Tibial artery (tissue), 4 donors: ENCODE results near the gene ABR.
A peak's percentile ranks its signal among the peaks of the same experiment; 100 is the strongest.

ENCODE experiments used
- DNase-seq, 2 donors: peaks; one replicate each; pipeline ENCODE4 v3.0.0-alpha.2; 2019
- H3K27ac ChIP-seq, 2 donors: fragments of 200-600 bp; sonication (generic) in 1 of 2; 1 replicate in 1 of 2; 2 replicates in 1 of 2; pipeline ENCODE4 v1.5.1; 2018 to 2019; ENCODE audit warnings: mild to moderate bottlenecking in 1 of 2
- H3K27me3 ChIP-seq, 2 donors: fragments of 200-600 bp; sonication (generic) in 1 of 2; one replicate each; pipeline versions ENCODE4 v1.5.1 to v1.6.0; 2016 to 2019
- H3K36me3 ChIP-seq, 3 donors: fragments of 200-600 bp; sonication (generic) in 2 of 3; one replicate each; pipeline ENCODE4 v1.5.1; 2016 to 2019; ENCODE audit warnings: mild to moderate bottlenecking in 2 of 3
- H3K4me1 ChIP-seq, 4 donors: fragments of 200-600 bp; sonication (generic) in 2 of 4; 1 replicate in 3 of 4; 2 replicates in 1 of 4; pipeline ENCODE4 v1.5.1; 2016 to 2019
- H3K4me3 ChIP-seq, 2 donors: fragments of 200-600 bp; sonication (generic) in 1 of 2; 1 replicate in 1 of 2; 2 replicates in 1 of 2; pipeline ENCODE4 v1.5.1; 2018 to 2019; ENCODE audit warnings: mild to moderate bottlenecking in 2 of 2
- H3K9me3 ChIP-seq, 3 donors: fragments of 200-600 bp; sonication (generic) in 1 of 3; one replicate each; pipeline ENCODE4 v1.5.1; 2016 to 2019
- CTCF ChIP-seq, 2 experiments: fragments of 200-600 bp in 1 of 2; fragments of 450-650 bp in 1 of 2; IDR thresholded peaks; one replicate each; pipeline ENCODE4 v1.5.1; 2017 to 2019; ENCODE audit warnings: antibody characterized with exemption in 2 of 2, mild to moderate bottlenecking in 1 of 2, moderate library complexity in 1 of 2
- intact Hi-C: fragments of 100-400 bp; cut with DNase I; formaldehyde crosslinking; loops from one replicate; pipeline ENCODE4 v1.15.0; 2023; ENCODE audit warnings: low total_unique reads

Gene ABR

GRCh38 chr17:1013729-1014090 is 166.1 kb downstream of the ABR start:
- TF ChIP-seq CTCF (IDR thresholded peaks at IDR 0.05) = no peak
- Histone ChIP-seq H3K36me3 (peaks cover 33 to 52% (median 41%) of the 10 kb centered on the region in 3 donors), H3K9me3 (no peaks in the 10 kb centered on the region), H3K27me3 (no peaks in the 10 kb centered on the region), H3K4me1 (peaks cover 3 to 37% (median 24%) of the 10 kb centered on the region in 4 donors), H3K4me3 (no peak overlapping the region), H3K27ac (no peak overlapping the region)
- no peak for DNase-seq
- intact Hi-C loops = no loop called here

- no peaks in the 10 kb centered on the region for H3K9me3 ChIP-seq
- DNase-seq = no peak
- TF ChIP-seq CTCF (IDR thresholded peaks at IDR 0.05) = no peak
- no peak overlapping the region for H3K27ac ChIP-seq
- intact Hi-C loops = no loop called here
- peaks cover 33 to 52% (median 41%) of the 10 kb centered on the region in 3 donors for H3K36me3 ChIP-seq
- no peaks in the 10 kb centered on the region for H3K27me3 ChIP-seq
- peaks cover 7 to 37% (median 24%) of the 10 kb centered on the region in 4 donors for H3K4me1 ChIP-seq
- no peak overlapping the region for H3K4me3 ChIP-seq
Measured at GRCh38 chr17:1012823-1013728, 166.7 kb downstream of the ABR start.

- H3K4me1 ChIP-seq = peaks cover 7 to 40% (median 31%) of the 10 kb centered on the region in 4 donors
- H3K27me3 ChIP-seq = no peaks in the 10 kb centered on the region
- peaks cover 39 to 52% (median 47%) of the 10 kb centered on the region in 3 donors for H3K36me3 ChIP-seq
- H3K9me3 ChIP-seq = no peaks in the 10 kb centered on the region
- TF ChIP-seq CTCF (IDR thresholded peaks at IDR 0.05) = no peak
- intact Hi-C loops = no loop called here
- no peak overlapping the region for H3K4me3 ChIP-seq
- H3K27ac ChIP-seq = peak overlapping the region in 1 of 2 donors; percentile 4
- DNase-seq = no peak
Measured at GRCh38 chr17:1011760-1012735, 167.7 kb downstream of the ABR start.

- DNase-seq = no peak
- Histone ChIP-seq H3K27me3 (no peaks in the 10 kb centered on the region), H3K27ac (peak overlapping the region in 1 of 2 donors; percentile 87), H3K9me3 (no peaks in the 10 kb centered on the region), H3K4me3 (no peak overlapping the region), H3K36me3 (peaks cover 40 to 52% (median 47%) of the 10 kb centered on the region in 3 donors), H3K4me1 (peaks cover 11 to 47% (median 37%) of the 10 kb centered on the region in 4 donors)
- intact Hi-C loops = no loop called here
- TF ChIP-seq CTCF (IDR thresholded peaks at IDR 0.05) = no peak
Measured at GRCh38 chr17:1011138-1011537, 168.6 kb downstream of the ABR start.

- no peak overlapping the region for H3K4me3 ChIP-seq
- H3K27ac ChIP-seq = peak overlapping the region; percentile 87 to 97
- no peaks in the 10 kb centered on the region for H3K9me3 ChIP-seq
- H3K27me3 ChIP-seq = no peaks in the 10 kb centered on the region
- peaks cover 40 to 52% (median 47%) of the 10 kb centered on the region in 3 donors for H3K36me3 ChIP-seq
- DNase-seq = no peak
- intact Hi-C loops = no loop called here
- peaks cover 11 to 52% (median 43%) of the 10 kb centered on the region in 4 donors for H3K4me1 ChIP-seq
- TF ChIP-seq CTCF (IDR thresholded peaks at IDR 0.05) = no peak
Measured at GRCh38 chr17:1010586-1010985, 169.2 kb downstream of the ABR start.
